Measurements from ENCODE around the gene SGTA. TPM values are rescaled to one million over a fixed set of nuclear protein-coding genes. Genes with fewer than 3 reads are reported as not detected.
"Not testable (repeated sequence)": the region's sequence is repeated elsewhere in the genome, so short reads cannot be mapped to it uniquely, and the experiment has no call there.

Gene SGTA
- total RNA-seq, 1 experiment from 2014 or later, result 122 TPM

GRCh38 chr19:2714102-2714501 lies 69.0 kb downstream of the SGTA start:
- DNase-seq (ENCODE audit: low spot score), result not testable (repeated sequence)

GRCh38 chr19:2713170-2713569 lies 69.9 kb downstream of the SGTA start:
- not testable (repeated sequence) for DNase-seq (ENCODE audit: low spot score)

- no peak for DNase-seq (ENCODE audit: low spot score)
Observed at GRCh38 chr19:2711875-2712205, 71.2 kb downstream of the SGTA start.

GRCh38 chr19:2711172-2711874 lies 71.8 kb downstream of the SGTA start:
- DNase-seq (ENCODE audit: low spot score), result no peak

- DNase-seq (ENCODE audit: low spot score), result no peak
Observed at GRCh38 chr19:2706251-2706650, 76.8 kb downstream of the SGTA start.

Other genes starting within 250 kb of the SGTA start
- 0.03 and 0.23 TPM in 2 replicates for gene GNG7, start 80.6 kb downstream of the SGTA start, total RNA-seq (2014; rRNA removed; shearing (Covaris generic))
- not detected in 2 replicates for gene DIRAS1, start 61.9 kb downstream of the SGTA start, total RNA-seq (2014; rRNA removed; shearing (Covaris generic))
- 43.0 and 45.5 TPM in 2 replicates for gene SLC39A3, start 43.3 kb downstream of the SGTA start, total RNA-seq (2014; rRNA removed; shearing (Covaris generic))
- gene THOP1, start 2.2 kb upstream of the SGTA start, total RNA-seq (2014; rRNA removed; shearing (Covaris generic)), result 271 and 308 TPM in 2 replicates
- 1.2 TPM in 2 replicates for gene ZNF554, start 36.6 kb upstream of the SGTA start, total RNA-seq (2014; rRNA removed; shearing (Covaris generic))
- gene ZNF555, start 58.2 kb upstream of the SGTA start, total RNA-seq (2014; rRNA removed; shearing (Covaris generic)), result 0.65 and 1.3 TPM in 2 replicates
- gene ZNF556, start 84.1 kb upstream of the SGTA start, total RNA-seq (2014; rRNA removed; shearing (Covaris generic)), result 0.03 and 0.23 TPM in 2 replicates
- 5.6 and 5.7 TPM in 2 replicates for gene ZNF57, start 117.7 kb upstream of the SGTA start, total RNA-seq (2014; rRNA removed; shearing (Covaris generic))
- gene ZNF77, start 161.7 kb upstream of the SGTA start, total RNA-seq (2014; rRNA removed; shearing (Covaris generic)), result 0.86 and 1.7 TPM in 2 replicates
- gene TLE6, start 194.3 kb upstream of the SGTA start, total RNA-seq (2014; rRNA removed; shearing (Covaris generic)), result 0.48 TPM in 1 of 2 replicates, not detected in the other
- 0.08 and 1.1 TPM in 2 replicates for gene TLE2, start 246.0 kb upstream of the SGTA start, total RNA-seq (2014; rRNA removed; shearing (Covaris generic))

Measured in HT-29 (cell line).